SU-DHL-6 (cell line): ENCODE data around the gene NEK6.

Experiments used
- CTCF ChIP-seq: fragments of 200-600 bp; sonication (generic); IDR thresholded peaks from one replicate; pipeline ENCODE4 v1.5.1; 2017; ENCODE audit warnings: antibody characterized with exemption, mild to moderate bottlenecking, low read length, moderate library complexity; ENCODE audit not compliant: insufficient read depth, poor library complexity, severe bottlenecking
- EZH2phosphoT487 ChIP-seq: fragments of 200-600 bp; sonication (generic), shearing (Covaris generic); conservative IDR thresholded peaks from 2 replicates; pipeline ENCODE4 v1.6.1; 2018; ENCODE audit warnings: mild to moderate bottlenecking, antibody characterized with exemption, low read length, moderate library complexity, mixed read lengths

- TF ChIP-seq CTCF (no peak), EZH2phosphoT487 (no peak)
Observed at GRCh38 chr9:124398191-124398935, 140.6 kb downstream of the NEK6 start.
